ENCODE data around the gene ISL2. TPM values are rescaled to one million over a fixed set of nuclear protein-coding genes. Genes with fewer than 3 reads are reported as not detected.

Gene ISL2
- total and polyA plus RNA-seq, 2 experiments from 2014 or later = not detected

DNA sequence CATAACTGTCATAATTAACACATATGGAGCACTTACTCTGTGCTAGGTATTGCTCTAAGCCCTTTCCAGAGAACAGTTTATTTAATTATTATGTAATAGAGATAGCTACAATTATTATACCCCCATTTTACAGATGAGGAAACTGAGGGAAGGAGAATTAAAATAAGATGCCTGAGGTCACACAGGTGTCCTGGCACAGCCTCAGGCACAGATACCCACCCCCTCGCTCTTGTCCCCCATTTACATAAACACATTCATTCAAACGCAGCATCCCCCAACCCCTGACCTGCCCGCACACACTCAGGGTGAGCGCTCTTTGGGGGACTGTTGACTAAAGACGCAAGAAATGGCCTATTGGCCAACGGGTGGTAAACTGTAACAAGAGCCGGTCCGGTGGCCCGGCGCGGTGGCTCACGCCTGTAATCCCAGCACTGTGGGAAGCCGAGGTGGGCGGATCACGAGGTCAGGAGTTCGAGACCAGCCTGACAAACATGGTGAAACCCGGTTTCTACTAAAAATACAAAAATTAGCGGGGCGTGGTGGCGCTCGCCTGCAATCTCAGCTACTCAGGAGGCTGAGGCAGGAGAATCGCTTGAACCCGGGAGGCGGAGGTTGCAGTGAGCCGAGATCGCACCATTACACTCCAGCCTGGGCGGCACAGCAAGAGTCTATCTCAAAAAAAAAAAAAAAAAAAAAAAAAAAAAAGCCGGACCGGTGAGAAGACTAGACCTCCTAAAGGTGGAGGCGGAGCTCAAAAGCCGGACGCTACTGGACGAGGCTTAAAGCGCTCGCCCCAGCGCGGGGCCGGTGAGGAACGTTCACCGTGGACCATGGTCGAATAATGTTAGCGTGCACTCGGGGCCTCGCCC lies 1.9 kb upstream of the ISL2 start:
- no peaks in the 10 kb centered on the region for H3K36me3 ChIP-seq
- no peak overlapping the region for H3K4me3 ChIP-seq
- H3K27me3 ChIP-seq = peaks cover 74% of the 10 kb centered on the region
- TF ChIP-seq, protein P1, sequence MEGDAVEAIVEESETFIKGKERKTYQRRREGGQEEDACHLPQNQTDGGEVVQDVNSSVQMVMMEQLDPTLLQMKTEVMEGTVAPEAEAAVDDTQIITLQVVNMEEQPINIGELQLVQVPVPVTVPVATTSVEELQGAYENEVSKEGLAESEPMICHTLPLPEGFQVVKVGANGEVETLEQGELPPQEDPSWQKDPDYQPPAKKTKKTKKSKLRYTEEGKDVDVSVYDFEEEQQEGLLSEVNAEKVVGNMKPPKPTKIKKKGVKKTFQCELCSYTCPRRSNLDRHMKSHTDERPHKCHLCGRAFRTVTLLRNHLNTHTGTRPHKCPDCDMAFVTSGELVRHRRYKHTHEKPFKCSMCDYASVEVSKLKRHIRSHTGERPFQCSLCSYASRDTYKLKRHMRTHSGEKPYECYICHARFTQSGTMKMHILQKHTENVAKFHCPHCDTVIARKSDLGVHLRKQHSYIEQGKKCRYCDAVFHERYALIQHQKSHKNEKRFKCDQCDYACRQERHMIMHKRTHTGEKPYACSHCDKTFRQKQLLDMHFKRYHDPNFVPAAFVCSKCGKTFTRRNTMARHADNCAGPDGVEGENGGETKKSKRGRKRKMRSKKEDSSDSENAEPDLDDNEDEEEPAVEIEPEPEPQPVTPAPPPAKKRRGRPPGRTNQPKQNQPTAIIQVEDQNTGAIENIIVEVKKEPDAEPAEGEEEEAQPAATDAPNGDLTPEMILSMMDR (IDR thresholded peaks at IDR 0.05; ENCODE audit: low read depth, low read length) = no peak
- DNase-seq (ENCODE audit: low read depth in 1 of 2, low spot score in 1 of 2) = no peak
- no peaks in the 10 kb centered on the region for H3K9me3 ChIP-seq (ENCODE audit: low read depth)
- H3K4me1 ChIP-seq (ENCODE audit: low read depth) = peaks cover 6% of the 10 kb centered on the region
- H3K27ac ChIP-seq = no peak overlapping the region

DNA sequence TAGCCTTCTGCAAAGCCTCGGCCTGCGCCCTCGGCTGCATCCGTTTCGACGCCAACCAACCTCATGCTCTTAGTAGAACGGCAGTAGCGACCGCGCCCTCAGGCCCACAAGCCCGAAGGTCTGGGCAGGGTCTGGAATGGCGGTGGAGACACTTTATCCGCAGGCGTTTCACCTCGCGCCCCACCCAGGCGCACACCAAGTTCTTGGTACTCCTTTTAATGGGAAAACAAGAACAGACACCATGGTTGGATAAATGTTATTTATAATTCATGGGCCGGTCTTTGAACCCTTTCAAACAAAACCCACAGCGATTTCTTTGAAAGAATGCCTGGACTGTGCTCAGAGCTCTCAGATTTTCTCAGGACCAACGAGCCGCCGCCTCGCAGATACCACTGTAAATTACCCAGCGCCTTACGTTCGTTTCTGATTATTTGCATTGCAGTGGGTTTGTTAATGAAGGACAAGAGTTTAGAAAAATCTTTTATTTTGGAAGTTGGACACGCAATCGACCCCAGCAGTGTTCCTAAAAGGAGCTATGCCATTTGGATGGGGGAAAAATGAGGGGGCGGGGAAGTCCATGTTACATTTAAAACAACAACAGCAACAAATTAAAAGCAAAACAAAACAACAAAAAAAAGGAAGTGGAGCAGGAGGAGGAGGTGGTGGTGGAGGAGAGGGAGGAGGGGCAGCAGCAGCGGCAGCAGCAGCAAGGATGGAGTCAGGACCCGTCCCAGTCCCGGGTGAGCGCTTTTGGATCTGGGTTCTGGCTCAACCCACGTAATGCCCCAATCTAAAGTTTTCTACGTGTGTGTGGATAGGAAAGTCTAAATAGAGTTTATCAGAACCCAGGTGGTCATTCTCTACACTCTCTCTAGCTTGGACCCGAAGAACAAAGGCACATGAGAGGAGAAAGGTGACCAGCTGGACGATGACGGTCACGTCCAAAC lies 993 bp upstream of the ISL2 start:
- H3K4me3 ChIP-seq = peak overlapping the region; percentile 10
- H3K9me3 ChIP-seq (ENCODE audit: low read depth) = no peaks in the 10 kb centered on the region
- H3K36me3 ChIP-seq = no peaks in the 10 kb centered on the region
- TF ChIP-seq, protein P1 (IDR thresholded peaks at IDR 0.05; ENCODE audit: low read depth, low read length) = no peak
- H3K27me3 ChIP-seq = peaks cover 83% of the 10 kb centered on the region
- no peak overlapping the region for H3K27ac ChIP-seq
- peaks cover 13% of the 10 kb centered on the region for H3K4me1 ChIP-seq (ENCODE audit: low read depth)
- DNase-seq (ENCODE audit: low read depth in 1 of 2, low spot score in 1 of 2) = peak in 1 of 2 donors; percentile 17

DNA sequence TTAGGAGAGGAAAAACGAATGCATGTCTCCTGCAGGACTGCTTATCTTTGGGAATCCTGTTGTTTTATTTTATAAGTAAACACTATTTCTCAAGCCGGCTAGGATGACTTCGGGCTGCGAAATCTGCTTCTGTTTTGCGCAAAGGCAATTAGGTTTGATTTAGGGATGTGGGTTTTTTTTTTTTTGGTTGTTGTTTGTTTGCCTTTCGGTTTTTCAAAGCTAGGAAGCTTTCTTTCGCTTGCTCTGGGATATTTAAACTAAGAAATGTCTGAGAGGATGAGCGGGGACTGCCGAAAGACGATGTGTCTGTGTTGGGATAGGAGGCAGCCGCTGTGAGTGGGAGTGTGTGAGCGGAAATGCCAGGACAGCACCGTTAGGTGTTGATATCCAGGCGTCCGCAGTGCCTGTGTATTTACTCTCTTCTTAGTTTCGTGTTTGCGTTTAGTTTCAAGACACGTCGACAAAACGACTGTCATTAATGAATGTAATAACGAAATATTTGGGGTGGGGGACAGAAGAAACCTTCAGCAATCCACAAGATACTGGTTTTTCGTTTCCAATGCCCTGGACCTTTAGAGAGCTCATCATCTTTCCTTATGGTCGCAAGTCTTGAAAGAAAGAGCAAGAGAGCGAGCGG lies 604 bp downstream of the ISL2 start:
- no peaks in the 10 kb centered on the region for H3K9me3 ChIP-seq (ENCODE audit: low read depth)
- H3K36me3 ChIP-seq = no peaks in the 10 kb centered on the region
- TF ChIP-seq, protein P1 (IDR thresholded peaks at IDR 0.05; ENCODE audit: low read depth, low read length) = no peak
- peaks cover 23% of the 10 kb centered on the region for H3K4me1 ChIP-seq (ENCODE audit: low read depth)
- peak in 1 of 2 donors; percentile 21 for DNase-seq (ENCODE audit: low read depth in 1 of 2, low spot score in 1 of 2)
- H3K4me3 ChIP-seq = peak overlapping the region; percentile 10
- no peak overlapping the region for H3K27ac ChIP-seq
- H3K27me3 ChIP-seq = peaks cover 99% of the 10 kb centered on the region

DNA sequence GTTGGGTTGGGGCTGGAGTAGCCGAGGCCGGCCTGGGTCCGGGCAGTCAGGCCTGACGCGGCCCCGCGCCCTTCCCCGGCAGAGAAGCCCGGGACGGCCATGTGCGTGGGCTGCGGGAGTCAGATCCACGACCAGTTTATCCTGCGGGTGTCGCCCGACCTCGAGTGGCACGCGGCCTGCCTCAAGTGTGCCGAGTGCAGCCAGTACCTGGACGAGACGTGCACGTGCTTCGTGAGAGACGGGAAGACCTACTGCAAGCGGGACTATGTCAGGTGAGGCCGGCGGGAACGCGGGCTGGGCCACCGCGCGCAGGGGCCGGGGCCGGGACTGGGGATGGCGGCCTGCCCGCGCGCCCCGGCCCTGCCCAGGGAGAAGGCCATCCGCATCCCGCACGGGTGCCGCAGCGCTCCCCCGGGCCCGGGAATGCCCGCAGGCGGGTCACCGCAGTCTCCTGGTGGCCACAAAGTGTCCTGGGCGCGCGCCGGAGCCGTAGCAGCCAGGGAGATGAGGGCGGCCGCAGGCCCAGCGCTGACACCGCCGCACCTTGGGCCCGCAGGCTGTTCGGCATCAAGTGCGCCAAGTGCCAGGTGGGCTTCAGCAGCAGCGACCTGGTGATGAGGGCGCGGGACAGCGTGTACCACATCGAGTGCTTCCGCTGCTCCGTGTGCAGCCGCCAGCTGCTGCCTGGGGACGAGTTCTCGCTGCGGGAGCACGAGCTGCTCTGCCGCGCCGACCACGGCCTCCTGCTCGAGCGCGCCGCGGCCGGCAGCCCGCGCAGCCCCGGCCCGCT lies 1.3 kb downstream of the ISL2 start:
- H3K27me3 ChIP-seq = peaks cover 100% of the 10 kb centered on the region
- H3K9me3 ChIP-seq (ENCODE audit: low read depth) = no peaks in the 10 kb centered on the region
- no peaks in the 10 kb centered on the region for H3K36me3 ChIP-seq
- no peak overlapping the region for H3K27ac ChIP-seq
- H3K4me1 ChIP-seq (ENCODE audit: low read depth) = peaks cover 23% of the 10 kb centered on the region
- TF ChIP-seq, protein P1 (IDR thresholded peaks at IDR 0.05; ENCODE audit: low read depth, low read length) = no peak
- peak overlapping the region; percentile 13 for H3K4me3 ChIP-seq
- peak in 1 of 2 donors; percentile 49 for DNase-seq (ENCODE audit: low read depth in 1 of 2, low spot score in 1 of 2)
